ENCODE data around the gene FGGY.
"Not testable (repeated sequence)": the region's sequence is repeated elsewhere in the genome, so short reads cannot be mapped to it uniquely, and the experiment has no call there.

Gene FGGY

GRCh38 chr1:59601811-59602210, 304.9 kb downstream of the FGGY start:
- DNase-seq, result no peak

DNA sequence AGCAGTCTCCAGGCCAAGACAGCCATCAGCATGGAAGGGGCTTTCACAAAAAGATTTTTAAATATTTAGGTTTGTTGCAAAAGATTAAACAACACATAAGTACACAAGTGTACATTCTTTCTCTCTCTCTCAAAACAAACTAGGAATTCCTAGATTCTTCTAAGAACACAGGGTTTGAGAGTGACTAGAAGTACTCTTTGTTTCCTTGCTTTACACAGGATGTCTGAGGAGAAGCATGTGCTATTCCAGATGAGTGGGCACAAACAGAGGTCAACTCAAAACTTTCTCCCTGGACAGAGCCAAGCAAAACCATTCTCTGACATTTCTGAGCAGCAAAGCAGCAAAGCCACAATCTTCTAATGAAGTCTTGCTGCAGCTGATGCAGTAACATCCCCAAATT, 307.3 kb downstream of the FGGY start:
- DNase-seq, result no peak

DNA sequence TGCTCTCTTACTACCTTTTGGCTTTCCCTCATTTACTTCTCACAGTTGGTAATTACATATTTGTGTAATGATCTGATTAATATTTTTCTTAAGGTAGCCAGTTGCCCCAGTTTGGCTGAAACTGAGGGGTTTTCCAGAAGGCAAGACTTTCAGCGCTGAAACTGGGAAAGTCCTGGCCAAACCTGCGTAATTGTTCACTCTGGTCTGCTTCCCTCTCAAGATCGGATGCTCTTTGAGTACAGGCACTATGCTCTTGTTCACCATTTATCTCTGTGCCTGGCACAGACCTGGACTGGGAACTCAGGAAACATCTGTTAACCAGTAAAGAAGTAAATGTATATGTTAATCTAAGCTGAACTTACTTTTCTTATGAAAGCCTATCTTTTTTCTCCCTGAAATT, 308.3 kb downstream of the FGGY start:
- no peak for DNase-seq

GRCh38 chr1:59605761-59606160, 308.9 kb downstream of the FGGY start:
- DNase-seq, result no peak

DNA sequence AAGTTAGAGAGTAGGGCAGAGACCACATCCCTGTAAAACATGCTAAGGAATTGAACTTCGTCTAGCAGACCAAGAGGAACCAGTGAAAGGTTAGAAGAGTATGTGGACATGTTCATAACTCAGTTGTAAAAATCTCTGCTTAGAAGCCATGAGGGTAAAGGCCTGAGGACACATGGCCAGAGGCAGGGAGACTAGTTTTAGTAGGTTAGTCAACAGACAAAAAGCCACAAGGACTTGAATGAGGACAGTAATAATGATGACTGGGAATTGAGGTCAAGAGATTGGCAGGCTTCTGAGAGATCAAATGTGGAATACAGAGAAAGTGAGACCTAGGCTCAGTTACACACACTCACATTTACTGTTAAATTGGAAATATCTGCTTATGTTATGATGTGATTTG, 312.4 kb downstream of the FGGY start:
- no peak for DNase-seq

DNA sequence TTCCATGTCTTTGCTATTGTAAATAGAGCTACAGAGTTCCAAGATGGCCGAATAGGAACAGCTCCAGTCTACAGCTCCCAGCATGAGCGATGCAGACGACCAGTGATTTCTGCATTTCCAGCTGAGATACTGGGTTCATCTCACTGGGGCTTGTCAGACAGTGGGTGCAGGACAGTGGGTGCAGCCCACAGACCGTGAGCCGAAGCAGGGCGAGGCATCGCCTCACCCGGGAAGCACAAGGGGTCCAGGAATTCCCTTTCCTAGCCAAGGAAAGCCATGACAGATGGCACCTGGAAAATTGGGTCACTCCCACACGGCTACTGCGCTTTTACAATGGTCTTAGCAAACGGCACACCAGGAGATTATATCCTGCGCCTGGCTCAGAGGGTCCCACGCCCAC, 313.6 kb downstream of the FGGY start:
- DNase-seq, result not testable (repeated sequence)

DNA sequence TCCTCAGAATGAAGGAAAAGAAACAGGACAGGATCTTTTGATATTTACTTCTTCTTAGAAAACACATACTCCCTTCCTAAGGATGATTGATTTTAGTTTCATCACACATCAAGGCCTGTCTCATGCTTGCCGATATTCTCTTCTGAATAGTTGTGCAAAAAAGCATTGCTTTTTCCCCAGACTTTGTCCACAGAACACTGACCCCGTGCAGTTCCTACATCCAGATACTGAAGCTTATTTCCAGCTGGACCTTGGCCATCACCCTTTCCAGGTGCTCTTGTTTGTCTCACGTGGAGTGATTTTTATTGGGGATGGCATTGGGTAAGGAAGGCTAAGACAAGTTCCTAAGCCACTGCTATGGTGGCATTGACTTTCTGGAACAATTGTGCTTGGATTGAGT, 320.5 kb downstream of the FGGY start:
- DNase-seq, result no peak

DNA sequence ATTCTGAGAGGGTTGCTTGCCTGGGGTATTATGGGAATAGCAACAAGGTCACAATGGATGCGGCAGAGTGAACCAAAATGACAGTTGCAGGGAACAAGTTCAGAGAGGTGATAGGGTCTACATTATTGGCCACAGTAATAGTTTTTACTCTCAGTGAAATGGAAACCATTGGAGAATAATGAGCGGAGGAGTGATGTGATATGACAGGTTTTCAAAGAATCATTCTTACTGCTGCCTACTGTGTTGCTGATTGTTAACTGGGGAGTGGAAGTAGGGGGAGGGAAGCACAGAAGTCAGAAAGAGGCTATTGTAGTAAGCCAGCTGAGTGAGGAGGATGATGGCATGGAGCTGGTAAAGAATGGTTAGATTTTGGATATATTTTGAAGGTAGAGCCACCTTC, 322.7 kb downstream of the FGGY start:
- no peak for DNase-seq

DNA sequence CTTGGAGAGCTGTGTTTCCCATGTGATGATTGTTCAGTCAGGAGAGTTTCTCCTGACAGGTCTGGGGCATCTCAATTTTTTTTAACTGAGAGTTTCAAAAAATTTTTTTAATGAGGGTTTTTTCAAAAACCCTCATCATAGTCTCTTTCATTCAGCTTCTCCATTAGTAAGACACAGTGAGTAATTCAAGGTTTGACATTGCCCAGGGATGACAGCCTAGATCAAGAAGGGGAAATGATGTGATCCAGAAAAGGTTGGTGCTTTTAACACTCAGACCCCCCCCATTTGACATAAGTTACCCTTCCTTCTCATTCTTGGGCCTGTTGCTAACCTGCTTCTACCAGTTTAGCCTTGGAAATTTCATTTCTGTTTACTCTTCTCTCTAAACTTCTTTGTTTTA, 328.5 kb downstream of the FGGY start:
- DNase-seq, result no peak

- DNase-seq, result no peak
Observed at GRCh38 chr1:59631561-59632255, 334.8 kb downstream of the FGGY start.

- DNase-seq, result peak; percentile 4
Observed at GRCh38 chr1:59635097-59635496, 338.2 kb downstream of the FGGY start.

- DNase-seq, result no peak
Observed at GRCh38 chr1:59638231-59638711, 341.4 kb downstream of the FGGY start.

DNA sequence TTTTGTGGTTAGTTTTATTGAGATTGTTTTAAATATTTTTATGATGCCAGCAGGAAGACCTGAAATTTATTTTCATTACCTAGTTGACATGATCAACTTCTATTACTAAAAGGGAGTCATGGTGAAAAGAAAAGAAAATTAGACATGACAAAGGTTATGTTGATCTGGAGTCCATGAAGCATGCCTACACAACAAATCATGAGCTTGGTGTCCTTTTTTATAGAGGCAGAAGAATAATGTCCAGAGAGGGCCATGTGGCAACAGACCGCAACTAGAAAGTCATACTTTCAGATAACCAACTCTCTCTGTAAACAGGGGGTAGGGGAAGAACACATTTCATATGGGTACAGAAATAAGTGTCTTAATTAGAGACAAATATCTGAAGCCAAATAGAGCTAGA, 342.4 kb downstream of the FGGY start:
- DNase-seq, result no peak

DNA sequence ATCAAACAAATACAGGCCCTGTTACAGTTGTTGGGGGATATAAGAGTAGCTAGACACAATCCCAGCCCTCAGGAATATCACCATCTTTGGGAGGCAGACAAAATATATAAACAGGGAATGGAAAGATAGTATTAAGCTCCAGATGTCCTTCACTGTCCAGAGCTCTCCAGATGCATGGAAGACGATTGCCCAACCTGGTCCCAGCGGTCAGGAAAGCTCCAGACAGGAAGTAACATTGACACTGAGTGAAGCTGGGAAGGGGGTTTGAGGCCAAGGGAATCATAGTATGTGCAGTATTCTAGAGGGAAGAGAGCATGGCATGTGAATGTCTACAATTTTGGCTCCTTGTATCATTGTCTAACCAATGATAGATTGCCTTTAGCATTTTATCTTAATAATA, 344.0 kb downstream of the FGGY start:
- DNase-seq, result no peak

GRCh38 chr1:59641836-59642235, 344.9 kb downstream of the FGGY start:
- DNase-seq, result no peak

DNA sequence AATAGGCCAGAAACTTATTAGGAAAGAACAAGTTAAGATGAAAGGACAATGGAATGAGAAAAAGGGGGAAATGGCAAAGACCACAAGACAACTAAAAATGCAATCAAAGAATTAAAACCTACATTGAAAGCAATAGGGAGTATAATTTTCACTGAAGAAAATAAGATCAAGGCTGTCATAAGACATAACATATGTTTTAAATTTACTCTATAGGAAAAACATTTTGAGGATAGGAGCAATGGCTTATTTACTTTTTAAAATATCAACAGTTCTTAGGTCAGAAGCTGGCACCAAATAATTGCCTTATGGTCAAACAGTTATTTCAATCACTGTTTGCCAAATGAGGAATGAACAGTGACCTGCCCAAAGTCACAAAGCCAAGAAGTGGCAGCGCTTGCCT, 346.6 kb downstream of the FGGY start:
- no peak for DNase-seq

DNA sequence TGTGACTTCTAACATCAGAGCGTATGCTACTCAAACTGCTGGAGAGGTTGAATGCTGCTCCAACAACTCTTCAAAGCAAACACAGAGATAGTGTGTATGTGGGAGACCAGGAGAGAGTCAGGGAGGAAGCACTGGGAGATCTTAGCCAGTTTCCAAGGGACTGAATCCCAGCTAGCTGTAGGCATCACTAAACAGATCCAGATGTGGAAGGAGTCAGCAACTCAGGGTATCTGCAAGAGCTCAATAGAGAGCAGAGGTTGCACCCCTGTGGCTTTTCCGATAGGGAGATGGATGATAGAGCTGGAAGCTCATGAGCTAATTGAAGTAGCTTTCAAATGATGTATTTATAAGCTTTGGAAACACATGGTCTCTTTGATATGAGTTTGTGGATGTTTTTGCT, 349.0 kb downstream of the FGGY start:
- DNase-seq, result no peak

DNA sequence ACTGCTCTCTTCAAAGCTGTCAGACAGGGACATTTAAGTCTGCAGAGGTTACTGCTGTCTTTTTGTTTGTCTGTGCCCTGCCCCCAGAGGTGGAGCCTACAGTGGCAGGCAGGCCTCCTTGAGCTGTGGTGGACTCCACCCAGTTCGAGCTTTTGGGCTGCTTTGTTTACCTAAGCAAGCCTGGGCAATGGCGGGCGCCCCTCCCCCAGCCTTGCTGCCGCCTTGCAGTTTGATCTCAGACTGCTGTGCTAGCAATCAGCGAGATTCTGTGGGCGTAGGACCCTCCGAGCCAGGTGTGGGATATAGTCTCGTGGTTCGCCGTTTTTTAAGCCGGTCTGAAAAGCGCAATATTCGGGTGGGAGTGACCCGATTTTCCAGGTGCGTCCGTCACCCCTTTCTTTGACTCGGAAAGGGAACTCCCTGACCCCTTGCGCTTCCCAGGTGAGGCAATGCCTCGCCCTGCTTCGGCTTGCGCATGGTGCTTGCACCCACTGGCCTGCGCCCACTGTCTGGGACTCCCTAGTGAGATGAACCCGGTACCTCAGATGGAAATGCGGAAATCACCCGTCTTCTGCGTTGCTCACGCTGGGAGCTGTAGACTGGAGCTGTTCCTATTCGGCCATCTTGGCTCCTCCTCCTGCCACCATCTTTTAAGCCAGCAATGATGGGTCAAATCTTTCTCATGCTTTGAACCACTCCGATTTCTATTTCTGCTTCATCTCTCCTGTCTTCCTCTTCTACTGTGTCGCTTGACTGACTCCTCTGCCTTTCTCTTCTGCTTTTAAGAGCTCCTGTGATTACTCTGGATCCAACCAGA, 356.5 kb downstream of the FGGY start:
- DNase-seq, result not testable (repeated sequence)

GRCh38 chr1:59653968-59654367, 357.1 kb downstream of the FGGY start:
- DNase-seq, result no peak

GRCh38 chr1:59657873-59658465, 361.1 kb downstream of the FGGY start:
- DNase-seq, result no peak

- no peak for DNase-seq
Observed at GRCh38 chr1:59664166-59664565, 367.3 kb downstream of the FGGY start.

GRCh38 chr1:59666106-59666505, 369.2 kb downstream of the FGGY start:
- no peak for DNase-seq

GRCh38 chr1:59667020-59667419, 370.1 kb downstream of the FGGY start:
- DNase-seq, result no peak

- no peak for DNase-seq
Observed at GRCh38 chr1:59669752-59670312, 372.9 kb downstream of the FGGY start.
